GM23248 (cell line): Measurements from ENCODE around the gene PMVK. TPM values are rescaled to one million over a fixed set of nuclear protein-coding genes. Genes with fewer than 3 reads are reported as not detected.
A peak's percentile ranks its signal among the peaks of the same experiment; 100 is the strongest.

Experiments
- DNase-seq: peaks from one replicate; pipeline ENCODE4 v3.0.0-alpha.2; 2015
- H2AFZ ChIP-seq: fragments of 200-600 bp; sonication (generic); 2 replicates; pipeline ENCODE4 v1.6.1; 2016; ENCODE audit warnings: antibody characterized with exemption
- H3F3A ChIP-seq: fragments of 200-600 bp; sonication (generic); 2 replicates; pipeline ENCODE4 v1.6.1; 2016; ENCODE audit warnings: mild to moderate bottlenecking, antibody characterized with exemption, mixed run types; ENCODE audit not compliant: insufficient read depth
- H3K27ac ChIP-seq: fragments of 200-600 bp; sonication (generic); 2 replicates; pipeline ENCODE4 v1.5.1; 2016; ENCODE audit warnings: mild to moderate bottlenecking
- H3K27me3 ChIP-seq: fragments of 200-600 bp; sonication (generic); replicated peaks from 2 replicates; pipeline ENCODE4 v1.6.1; 2016; ENCODE audit warnings: mild to moderate bottlenecking; ENCODE audit not compliant: insufficient read depth
- H3K36me3 ChIP-seq: fragments of 200-600 bp; sonication (generic); 2 replicates; pipeline ENCODE4 v1.6.1; 2016; ENCODE audit warnings: low read depth, mild to moderate bottlenecking
- H3K4me1 ChIP-seq: fragments of 200-600 bp; sonication (generic); 2 replicates; pipeline ENCODE4 v1.6.1; 2016; ENCODE audit warnings: mild to moderate bottlenecking; ENCODE audit not compliant: insufficient read depth
- H3K4me2 ChIP-seq: fragments of 200-600 bp; sonication (generic); one replicate; pipeline ENCODE4 v1.6.1; 2016; ENCODE audit warnings: mild to moderate bottlenecking; ENCODE audit not compliant: unreplicated experiment
- H3K4me3 ChIP-seq: fragments of 200-600 bp; sonication (generic); 2 replicates; pipeline ENCODE4 v1.5.1; 2016; ENCODE audit warnings: mild to moderate bottlenecking
- H3K79me2 ChIP-seq: fragments of 200-600 bp; sonication (generic); 2 replicates; pipeline ENCODE4 v1.6.1; 2016; ENCODE audit warnings: mild to moderate bottlenecking; ENCODE audit not compliant: insufficient read depth
- H3K9ac ChIP-seq: fragments of 200-600 bp; sonication (generic); 2 replicates; pipeline ENCODE4 v1.6.1; 2016; ENCODE audit warnings: mild to moderate bottlenecking
- H3K9me2 ChIP-seq: fragments of 200-600 bp; sonication (generic); 2 replicates; pipeline ENCODE4 v1.6.1; 2016; ENCODE audit warnings: mixed run types, mild to moderate bottlenecking, moderate library complexity; ENCODE audit not compliant: insufficient read depth
- H3K9me3 ChIP-seq: fragments of 200-600 bp; sonication (generic); one replicate; pipeline ENCODE4 v1.6.1; 2017; ENCODE audit warnings: low read depth
- H4K20me1 ChIP-seq: fragments of 200-600 bp; sonication (generic); 2 replicates; pipeline ENCODE4 v1.6.0; 2016; ENCODE audit not compliant: insufficient read depth
- EZH2 ChIP-seq: fragments of 200-600 bp; sonication (generic); IDR thresholded peaks from 2 replicates; pipeline ENCODE4 v1.6.1; 2018; ENCODE audit warnings: antibody characterized with exemption, mild to moderate bottlenecking; ENCODE audit not compliant: insufficient read depth, poor library complexity, severe bottlenecking
- EZH2phosphoT487 ChIP-seq: fragments of 200-600 bp; sonication (generic); IDR thresholded peaks from 2 replicates; pipeline ENCODE4 v1.6.1; 2018; ENCODE audit warnings: antibody characterized with exemption, moderate library complexity, mild to moderate bottlenecking, low read depth; ENCODE audit not compliant: insufficient read depth
- WGBS, 2 experiments: methylation state at CpG; one replicate each; pipeline ENCODE4 v1.1.6; 2015 to 2017; ENCODE audit warnings: low lambda C conversion rate in 2 of 2, low coverage in 1 of 2; ENCODE audit errors: missing lambda C conversion rate in 2 of 2; 5-methylcytosine and 5-hydroxymethylcytosine counted together
- in situ Hi-C: fragments of 300-500 bp; cut with MboI; formaldehyde crosslinking; loops from 2 replicates; pipeline ENCODE4 v1.15.0; 2020
- polyA plus RNA-seq: library from polyadenylated mRNA; unstranded; fragments of >200 nt; fragmentation: Nextera tagmentation; extraction: Ambion mirVana; gene quantifications from 2 replicates; pipeline ENCODE4 v1.2.1, GENCODE V29; 2016
- total RNA-seq: library from RNA; depleted of rRNA; stranded (reverse); fragments of >200 nt; shearing (Covaris generic); gene quantifications from 2 replicates; pipeline ENCODE4 v1.2.3, GENCODE V29; 2014

The PMVK gene
- total and polyA plus RNA-seq, 2 experiments from 2014 or later, result 6.4 to 36.6 TPM

- no peaks in the 10 kb centered on the region for H3K9me3 ChIP-seq
- peak overlapping the region; percentile 95 for H3K9ac ChIP-seq
- H3K9me2 ChIP-seq, result no peaks in the 10 kb centered on the region
- H3K4me1 ChIP-seq, result peaks cover 14% of the 10 kb centered on the region
- no peak for DNase-seq
- peaks cover 10% of the 10 kb centered on the region; the same call in 1 of the 2 replicates for H3K79me2 ChIP-seq
- H3K4me2 ChIP-seq, result peak overlapping the region; percentile 95
- H3K27me3 ChIP-seq, result no peaks in the 10 kb centered on the region
- peak overlapping the region; percentile 79 for H3K4me3 ChIP-seq
- peak overlapping the region; percentile 95 for H3K27ac ChIP-seq
- in situ Hi-C loops, result no loop called here
- no peaks in the 10 kb centered on the region for H3K36me3 ChIP-seq
- H4K20me1 ChIP-seq, result no peaks in the 10 kb centered on the region
- peak overlapping the region; percentile 89 for H2AFZ ChIP-seq
- WGBS, 2 experiments, result 90 to 93% methylated on average over 8 of the region's 8 CpGs
- TF ChIP-seq EZH2phosphoT487, result no peak
- H3F3A ChIP-seq, result peaks cover 16% of the 10 kb centered on the region
Measured at GRCh38 chr1:154937988-154938386, 1.5 kb upstream of the PMVK start.

- TF ChIP-seq EZH2phosphoT487 (no peak), EZH2 (no peak)
Measured at GRCh38 chr1:154937085-154937987, 817 bp upstream of the PMVK start.

GRCh38 chr1:154935749-154936554 lies 567 bp downstream of the PMVK start:
- H3K79me2 ChIP-seq, result peaks cover 10% of the 10 kb centered on the region; the same call in 1 of the 2 replicates
- no peaks in the 10 kb centered on the region for H4K20me1 ChIP-seq
- peak overlapping the region; percentile 95 for H3K4me2 ChIP-seq
- no peak for DNase-seq
- TF ChIP-seq EZH2phosphoT487, result no peak
- H3K4me1 ChIP-seq, result peaks cover 14% of the 10 kb centered on the region
- peak overlapping the region; percentile 95 for H3K9ac ChIP-seq
- H3K9me3 ChIP-seq, result no peaks in the 10 kb centered on the region
- peaks cover 16% of the 10 kb centered on the region for H3F3A ChIP-seq
- in situ Hi-C loops, result no loop called here
- H3K4me3 ChIP-seq, result peak overlapping the region; percentile 79
- H3K36me3 ChIP-seq, result no peaks in the 10 kb centered on the region
- H3K27ac ChIP-seq, result peak overlapping the region; percentile 95
- H2AFZ ChIP-seq, result peak overlapping the region; percentile 89
- no peaks in the 10 kb centered on the region for H3K9me2 ChIP-seq
- H3K27me3 ChIP-seq, result no peaks in the 10 kb centered on the region
- WGBS, 2 experiments, result 35 to 45% methylated on average over 27 of the region's 27 CpGs

More at GRCh38 chr1:154937085-154937987, 817 bp upstream of the PMVK start:
- no peaks in the 10 kb centered on the region for H3K9me3 ChIP-seq
- no peaks in the 10 kb centered on the region for H4K20me1 ChIP-seq
- H3K36me3 ChIP-seq, result no peaks in the 10 kb centered on the region
- H2AFZ ChIP-seq, result peak overlapping the region; percentile 89
- peaks cover 14% of the 10 kb centered on the region for H3K4me1 ChIP-seq
- peak; percentile 97 for DNase-seq
- H3K9ac ChIP-seq, result peak overlapping the region; percentile 95
- peak overlapping the region; percentile 95 for H3K27ac ChIP-seq
- peak overlapping the region; percentile 95 for H3K4me2 ChIP-seq
- peaks cover 10% of the 10 kb centered on the region; the same call in 1 of the 2 replicates for H3K79me2 ChIP-seq
- H3K27me3 ChIP-seq, result no peaks in the 10 kb centered on the region
- no peaks in the 10 kb centered on the region for H3K9me2 ChIP-seq
- in situ Hi-C loops, result no loop called here
- 2 to 3% methylated on average over 36 of the region's 36 CpGs for WGBS, 2 experiments
- peak overlapping the region; percentile 79 for H3K4me3 ChIP-seq
- peaks cover 16% of the 10 kb centered on the region for H3F3A ChIP-seq

GRCh38 chr1:154934358-154934948 lies 2.1 kb downstream of the PMVK start:
- no peak overlapping the region for H3K4me3 ChIP-seq
- no peaks in the 10 kb centered on the region for H3K9me3 ChIP-seq
- H3K27me3 ChIP-seq, result no peaks in the 10 kb centered on the region
- peaks cover 16% of the 10 kb centered on the region for H3F3A ChIP-seq
- WGBS, 2 experiments, result 94 to 99% methylated on average over 5 of the region's 5 CpGs
- H3K9me2 ChIP-seq, result no peaks in the 10 kb centered on the region
- no peak for DNase-seq
- no peaks in the 10 kb centered on the region for H3K36me3 ChIP-seq
- H3K27ac ChIP-seq, result no peak overlapping the region
- H3K4me1 ChIP-seq, result peaks cover 14% of the 10 kb centered on the region
- H2AFZ ChIP-seq, result no peak overlapping the region
- no peaks in the 10 kb centered on the region for H4K20me1 ChIP-seq
- TF ChIP-seq EZH2phosphoT487 (no peak), EZH2 (no peak)
- H3K4me2 ChIP-seq, result no peak overlapping the region
- H3K79me2 ChIP-seq, result peaks cover 10% of the 10 kb centered on the region; the same call in 1 of the 2 replicates
- H3K9ac ChIP-seq, result no peak overlapping the region
- in situ Hi-C loops, result no loop called here
